NCI-H2196 (cell line): ENCODE data around the gene DNAJC6.
"Not testable (repeated sequence)": the region's sequence is repeated elsewhere in the genome, so short reads cannot be mapped to it uniquely, and the experiment has no call there.

Experiments
- DNase-seq: peaks from one replicate; lab custom pipeline; 2025; ENCODE audit not compliant: unreplicated experiment; lab: John Stamatoyannopoulos, UW

DNAJC6 gene

GRCh38 chr1:65355031-65355712 lies 45.8 kb downstream of the DNAJC6 start:
- DNase-seq, result no peak

GRCh38 chr1:65357291-65357960 lies 48.1 kb downstream of the DNAJC6 start:
- no peak for DNase-seq

GRCh38 chr1:65359888-65360287 lies 50.5 kb downstream of the DNAJC6 start:
- DNase-seq, result no peak

DNA sequence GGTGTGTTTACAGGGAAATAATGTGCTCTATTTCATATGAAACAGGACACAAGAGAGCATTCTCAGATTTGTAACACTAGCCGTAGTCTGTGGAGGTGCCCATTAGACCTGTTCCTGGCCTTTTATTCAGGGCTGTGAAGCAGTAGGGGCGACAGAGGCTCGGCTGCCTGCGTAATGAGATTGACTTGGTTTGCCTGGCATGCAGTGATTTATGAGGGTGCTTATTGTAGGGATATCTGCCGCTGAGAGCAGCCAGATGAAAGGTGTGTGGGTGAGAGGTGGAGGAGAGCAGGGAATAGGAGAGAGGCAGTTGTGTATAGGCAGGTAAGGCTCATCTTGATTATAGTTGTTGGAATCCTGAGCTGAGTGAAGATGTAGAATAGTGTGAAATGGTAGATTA lies 51.3 kb downstream of the DNAJC6 start:
- no peak for DNase-seq

GRCh38 chr1:65362545-65362944 lies 53.2 kb downstream of the DNAJC6 start:
- no peak for DNase-seq

- no peak for DNase-seq
Observed at GRCh38 chr1:65363484-65363883, 54.1 kb downstream of the DNAJC6 start.

DNA sequence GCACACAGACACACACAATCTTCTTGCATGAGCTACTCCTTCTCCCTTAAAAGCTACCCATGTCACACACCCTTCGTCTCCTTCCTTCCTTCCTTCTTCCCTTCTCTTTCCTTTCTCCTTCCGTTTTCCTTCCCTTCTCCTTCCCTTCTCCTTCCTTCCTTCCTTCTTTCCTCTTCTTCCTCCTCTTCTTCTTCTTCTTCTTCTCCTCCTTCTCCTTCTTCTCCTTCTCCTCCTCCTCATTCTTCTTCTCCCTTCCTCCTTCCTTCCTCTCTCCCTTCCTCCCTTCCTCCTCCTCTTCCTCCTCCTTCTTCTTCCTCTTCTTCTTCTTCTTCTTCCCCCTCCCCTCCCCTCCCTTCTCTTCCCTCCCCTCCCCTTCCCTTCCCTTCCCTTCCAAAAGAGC lies 59.1 kb downstream of the DNAJC6 start:
- DNase-seq, result no peak

DNA sequence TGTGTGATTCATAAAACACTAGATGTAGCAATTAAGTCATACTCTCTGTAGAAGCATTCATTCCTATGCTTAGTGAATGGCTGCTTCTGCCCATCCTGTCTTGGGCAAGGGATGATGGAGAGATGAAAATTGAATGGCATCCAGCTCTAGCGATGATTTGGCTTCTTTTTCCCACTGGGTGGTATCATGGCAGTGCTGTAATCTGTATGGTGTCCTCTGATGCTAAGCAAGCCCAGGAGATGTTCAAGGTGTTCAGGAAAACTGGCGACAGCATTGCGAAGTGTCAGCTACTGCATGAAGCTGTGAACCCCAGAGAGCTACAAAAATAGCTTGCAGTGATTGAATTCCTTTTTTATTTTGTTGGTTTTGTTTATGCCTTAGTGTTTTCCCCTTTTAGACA lies 62.2 kb downstream of the DNAJC6 start:
- DNase-seq, result no peak

DNA sequence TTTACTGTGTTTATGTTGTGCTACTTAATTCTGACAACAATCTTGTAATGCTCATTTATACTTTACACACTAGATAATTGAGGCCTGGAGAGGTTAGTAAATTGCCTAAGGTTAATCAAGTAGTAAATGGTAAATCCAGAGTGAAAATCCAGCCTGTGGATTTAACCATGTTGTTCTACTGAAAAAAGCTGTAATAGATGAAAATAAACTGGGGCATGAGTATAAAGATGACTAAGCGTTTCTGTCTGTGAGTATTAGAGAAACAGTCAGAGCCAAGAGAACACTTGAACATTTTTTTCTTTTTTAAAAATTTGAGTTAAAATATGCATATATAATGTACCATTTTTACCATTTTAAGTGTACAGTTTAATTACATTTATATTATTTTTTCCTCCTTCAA lies 63.2 kb downstream of the DNAJC6 start:
- no peak for DNase-seq

DNA sequence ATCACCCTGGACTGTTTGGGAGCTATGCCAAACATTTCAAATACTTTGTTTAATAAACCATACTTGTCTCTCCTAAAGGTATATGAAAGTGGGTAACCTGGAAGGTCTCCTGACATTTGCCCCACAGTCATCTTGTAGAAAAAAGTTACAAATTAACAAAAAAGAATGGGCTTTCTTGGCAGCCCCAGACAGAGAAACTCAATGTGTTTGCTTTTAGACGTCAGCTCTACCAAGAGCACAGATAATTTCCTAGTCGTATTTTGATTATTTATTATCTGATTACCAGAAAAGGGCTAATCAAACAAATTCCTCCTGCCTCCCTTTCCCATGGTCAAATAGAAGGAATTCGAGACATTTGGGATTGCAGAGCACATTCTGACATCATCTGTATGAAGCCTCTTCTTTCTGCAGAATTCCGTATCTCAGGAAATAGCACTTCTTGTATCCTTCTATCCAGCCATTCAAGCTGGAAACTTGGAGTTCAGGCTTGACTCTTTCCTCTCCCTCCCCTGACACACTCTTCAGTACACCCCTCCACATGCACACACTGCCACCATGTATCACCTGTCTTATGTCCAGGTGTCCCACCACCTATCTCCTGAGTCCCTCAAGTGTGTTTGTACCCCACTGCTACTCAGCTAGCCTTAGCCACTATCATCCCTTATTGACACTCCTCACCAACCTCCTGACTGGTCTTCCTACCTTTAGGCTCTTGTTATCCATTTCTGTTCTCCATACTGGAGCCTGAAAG lies 68.3 kb downstream of the DNAJC6 start:
- DNase-seq, result no peak

GRCh38 chr1:65378247-65378946 lies 69.1 kb downstream of the DNAJC6 start:
- DNase-seq, result no peak

DNA sequence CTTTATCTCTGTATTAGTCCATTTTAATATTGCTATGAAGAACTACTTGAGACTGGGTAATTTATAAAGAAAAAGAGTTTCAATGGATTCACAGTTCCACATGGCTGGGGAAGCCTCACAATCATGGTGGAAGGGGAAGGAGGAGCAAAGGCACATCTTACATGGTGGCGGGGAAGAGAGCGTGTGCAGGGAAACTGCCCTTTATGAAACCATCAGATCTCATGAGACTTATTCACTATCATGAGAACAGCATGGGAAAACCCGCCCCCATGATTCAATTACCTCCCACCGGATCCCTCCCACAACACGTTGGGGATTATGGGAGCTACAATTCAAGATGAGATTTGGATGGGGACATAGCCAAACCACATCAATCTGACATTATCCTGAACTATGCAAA lies 75.1 kb downstream of the DNAJC6 start:
- not testable (repeated sequence) for DNase-seq

- no peak for DNase-seq
Observed at GRCh38 chr1:65386439-65386838, 77.1 kb downstream of the DNAJC6 start.

- DNase-seq, result no peak
Observed at GRCh38 chr1:65387821-65388220, 78.5 kb downstream of the DNAJC6 start.

DNA sequence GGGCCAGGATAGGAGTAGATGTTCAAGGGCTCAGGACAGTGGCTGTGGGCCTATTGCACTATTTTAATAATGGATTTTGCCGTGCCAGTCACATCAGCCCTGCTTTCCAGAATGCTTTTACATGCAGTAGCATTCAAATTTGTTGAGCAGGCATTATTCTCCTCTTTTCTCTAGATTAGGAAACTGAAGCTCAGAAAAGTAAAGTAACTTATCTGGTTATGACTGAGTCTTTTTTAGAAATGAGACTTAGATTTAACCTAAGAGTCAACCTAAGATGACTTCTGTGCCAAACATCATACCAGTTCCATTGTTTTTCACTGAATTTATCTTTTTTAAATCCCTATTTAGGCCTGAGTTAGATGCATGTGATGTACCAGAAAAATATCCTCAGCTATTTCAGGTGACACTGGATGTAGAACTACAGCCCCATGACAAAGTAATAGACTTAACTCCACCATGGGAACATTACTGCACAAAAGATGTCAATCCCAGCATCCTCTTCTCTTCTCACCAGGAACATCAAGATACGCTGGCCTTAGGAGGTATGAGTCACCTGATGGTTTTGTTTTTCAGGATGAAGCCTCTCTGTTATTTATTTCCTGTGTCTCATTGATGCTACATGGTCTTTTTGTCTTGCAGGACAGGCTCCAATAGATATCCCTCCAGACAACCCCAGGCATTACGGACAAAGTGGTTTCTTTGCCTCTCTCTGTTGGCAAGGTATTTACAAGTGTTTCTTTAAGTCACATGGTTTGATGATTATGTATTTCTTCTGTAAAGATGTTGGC lies 79.8 kb downstream of the DNAJC6 start:
- no peak for DNase-seq

- no peak for DNase-seq
Observed at GRCh38 chr1:65392497-65392896, 83.2 kb downstream of the DNAJC6 start.

DNA sequence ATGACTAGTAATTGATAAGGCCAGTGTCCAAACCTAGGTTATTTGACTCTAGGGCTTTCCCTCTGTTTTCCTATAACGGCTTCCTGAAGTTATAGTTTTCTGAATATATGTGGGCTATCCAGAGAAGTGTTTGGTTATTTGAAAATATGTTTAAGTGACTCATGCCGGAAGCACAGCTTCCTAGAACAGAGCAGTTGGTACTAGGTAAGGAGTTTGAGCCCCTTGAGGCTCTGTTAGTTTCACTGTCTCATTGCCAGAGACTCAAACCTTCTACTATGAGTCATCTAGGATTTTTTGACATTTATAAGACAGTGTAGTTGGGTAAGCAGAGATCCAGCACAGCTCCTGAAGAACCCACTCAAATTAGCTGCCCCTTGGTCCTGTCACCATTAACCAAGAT lies 84.0 kb downstream of the DNAJC6 start:
- no peak for DNase-seq

DNA sequence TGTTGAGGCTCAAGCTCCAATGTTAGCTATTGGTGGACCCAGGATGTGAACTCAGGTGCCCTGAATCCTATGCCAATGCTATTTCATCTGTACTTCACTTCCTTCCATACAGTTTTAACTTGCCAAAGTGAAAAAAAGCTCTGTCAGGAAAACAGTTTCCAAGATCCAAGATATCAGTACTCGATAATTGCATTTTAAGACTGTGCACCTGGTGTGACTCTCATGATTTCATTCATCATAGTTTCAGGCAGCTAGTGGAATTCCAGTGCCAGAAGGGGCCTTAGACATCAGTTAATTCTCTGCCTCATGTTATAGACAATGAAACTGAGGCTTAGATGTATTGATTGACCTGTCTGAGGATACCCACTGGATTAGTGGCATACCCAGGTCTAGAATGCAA lies 84.6 kb downstream of the DNAJC6 start:
- no peak for DNase-seq

GRCh38 chr1:65395887-65396612 lies 86.7 kb downstream of the DNAJC6 start:
- DNase-seq, result no peak

DNA sequence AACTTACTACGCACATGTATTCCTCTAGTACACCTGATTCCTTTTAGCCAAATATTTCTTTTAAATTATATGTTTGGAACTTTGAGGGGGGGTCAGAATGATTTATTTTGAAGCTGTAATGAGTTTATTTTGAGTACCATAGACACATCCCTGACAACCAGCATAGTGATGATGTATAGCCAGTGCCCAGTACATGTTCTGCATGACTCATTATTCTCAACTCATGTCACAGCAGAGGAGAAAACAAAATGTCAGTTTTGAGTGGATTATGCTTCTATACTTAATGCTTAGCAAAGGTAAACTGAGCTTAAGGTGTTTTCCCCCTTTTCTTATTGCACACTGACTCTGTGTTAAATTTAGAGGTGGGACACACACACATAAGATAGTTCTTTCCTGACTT lies 88.7 kb downstream of the DNAJC6 start:
- no peak for DNase-seq
